Activated CD4-positive, alpha-beta T cell treated with anti-CD3 and anti-CD28 coated beads for 4 hours (primary cell): Measurements from ENCODE around the gene LGALS3.

Experiments
- DNase-seq, 2 donors: peaks; one replicate each; pipeline ENCODE4 v3.0.0-alpha.2; 2020

Gene LGALS3

GRCh38 chr14:55131370-55132137 is 2.5 kb downstream of the LGALS3 start:
- DNase-seq = no peak

DNA sequence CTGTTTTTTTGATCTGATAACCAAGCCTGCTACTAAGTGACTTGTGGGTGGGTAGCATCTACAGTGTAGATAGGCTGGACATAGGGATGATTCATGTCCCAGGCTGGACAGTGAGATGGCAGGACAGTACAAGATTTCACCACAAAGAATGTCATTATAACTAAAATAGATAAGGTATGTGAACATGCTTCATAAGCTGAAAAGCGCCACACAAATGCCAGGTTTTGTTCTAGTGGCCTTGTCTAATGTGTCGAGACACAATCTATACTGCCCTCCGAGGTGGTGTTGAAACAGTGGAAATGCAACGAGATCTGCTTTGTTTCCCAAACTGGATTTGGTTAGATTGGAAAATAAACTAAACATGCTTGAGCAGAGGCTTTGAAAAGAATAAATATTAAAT is 4.4 kb downstream of the LGALS3 start:
- DNase-seq = no peak

GRCh38 chr14:55136241-55136640 is 7.2 kb downstream of the LGALS3 start:
- no peak for DNase-seq

- no peak for DNase-seq
Measured at GRCh38 chr14:55136885-55137786, 8.1 kb downstream of the LGALS3 start.

- DNase-seq = no peak
Measured at GRCh38 chr14:55138091-55138490, 9.0 kb downstream of the LGALS3 start.

DNA sequence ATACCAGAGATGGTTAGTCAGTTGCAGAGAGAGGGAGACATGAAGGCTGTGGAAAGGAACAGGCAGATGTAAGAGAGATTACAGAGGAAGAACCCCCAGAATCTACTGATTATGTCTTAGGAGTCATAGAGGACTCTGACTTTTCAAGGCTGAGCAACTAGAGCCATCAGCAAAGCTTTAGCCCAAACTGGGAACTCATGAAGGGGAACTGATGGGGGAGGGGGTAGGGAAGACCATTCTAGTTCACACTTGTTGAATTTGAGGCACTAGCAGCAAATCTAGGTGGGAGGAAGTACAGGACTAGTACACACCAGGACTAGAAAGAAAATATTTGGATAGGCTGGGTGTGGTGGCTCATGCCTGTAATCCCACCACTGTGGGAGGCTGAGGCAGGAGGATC is 10.1 kb downstream of the LGALS3 start:
- DNase-seq = no peak

DNA sequence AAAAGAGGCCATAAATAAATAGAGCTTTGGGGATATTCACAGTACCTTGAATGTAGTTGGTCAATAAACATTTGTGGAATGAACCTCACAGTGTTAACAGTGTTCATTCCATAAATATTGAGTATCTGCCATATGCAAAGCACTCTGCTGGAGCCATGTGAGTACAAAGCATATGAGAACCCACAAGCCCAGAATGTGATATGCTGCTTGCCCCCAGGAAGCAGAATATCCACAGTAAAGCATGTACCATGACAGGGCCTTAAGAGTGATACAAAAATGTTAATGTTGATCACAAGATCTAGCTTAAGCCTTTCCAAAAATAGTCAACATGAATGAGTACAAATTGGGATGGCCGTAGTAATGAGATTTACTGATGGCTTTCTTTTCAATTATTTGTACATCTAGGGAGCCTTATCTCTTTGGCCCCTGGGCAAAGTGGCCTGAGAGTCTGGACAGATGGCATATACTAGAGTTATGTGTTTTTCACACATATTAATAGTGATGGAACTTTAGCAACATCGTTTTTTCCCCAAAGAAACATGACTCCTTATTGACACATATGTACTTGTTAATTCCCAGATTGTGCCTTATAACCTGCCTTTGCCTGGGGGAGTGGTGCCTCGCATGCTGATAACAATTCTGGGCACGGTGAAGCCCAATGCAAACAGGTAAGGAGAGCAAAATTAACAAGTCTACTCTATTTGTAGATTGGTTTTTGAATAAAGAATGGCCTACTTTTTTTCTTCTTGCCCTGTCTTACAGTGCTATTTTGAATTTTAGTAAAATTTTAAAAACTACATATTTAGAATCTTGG is 10.9 kb downstream of the LGALS3 start:
- DNase-seq = no peak

GRCh38 chr14:55141825-55142224 is 12.8 kb downstream of the LGALS3 start:
- DNase-seq = no peak

GRCh38 chr14:55142466-55142865 is 13.4 kb downstream of the LGALS3 start:
- DNase-seq = no peak

- DNase-seq = no peak
Measured at GRCh38 chr14:55146425-55146824, 17.4 kb downstream of the LGALS3 start.

- no peak for DNase-seq
Measured at GRCh38 chr14:55151601-55152000, 22.5 kb downstream of the LGALS3 start.

- no peak for DNase-seq
Measured at GRCh38 chr14:55152052-55152753, 23.2 kb downstream of the LGALS3 start.

GRCh38 chr14:55153951-55154350 is 24.9 kb downstream of the LGALS3 start:
- no peak for DNase-seq

GRCh38 chr14:55157080-55157479 is 28.0 kb downstream of the LGALS3 start:
- DNase-seq = no peak

DNA sequence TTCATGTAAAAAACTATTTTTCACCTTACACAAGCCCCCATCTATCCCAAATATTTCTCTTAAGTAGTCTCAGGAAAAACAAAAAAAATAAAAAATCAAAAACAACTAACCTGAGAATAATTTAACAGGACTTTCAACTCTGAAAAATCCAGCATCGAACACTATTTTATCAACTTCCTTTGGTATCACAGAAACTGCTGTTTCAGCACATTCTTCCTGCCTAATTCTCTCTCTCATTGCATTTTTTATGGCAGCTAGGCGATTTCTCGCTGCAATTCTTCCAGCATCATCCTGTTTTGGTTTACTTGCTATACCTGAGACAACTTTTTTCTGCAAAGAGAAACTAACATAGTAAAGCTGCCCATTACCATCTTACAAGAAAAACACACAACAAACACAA is 29.4 kb downstream of the LGALS3 start:
- DNase-seq = no peak

DNA sequence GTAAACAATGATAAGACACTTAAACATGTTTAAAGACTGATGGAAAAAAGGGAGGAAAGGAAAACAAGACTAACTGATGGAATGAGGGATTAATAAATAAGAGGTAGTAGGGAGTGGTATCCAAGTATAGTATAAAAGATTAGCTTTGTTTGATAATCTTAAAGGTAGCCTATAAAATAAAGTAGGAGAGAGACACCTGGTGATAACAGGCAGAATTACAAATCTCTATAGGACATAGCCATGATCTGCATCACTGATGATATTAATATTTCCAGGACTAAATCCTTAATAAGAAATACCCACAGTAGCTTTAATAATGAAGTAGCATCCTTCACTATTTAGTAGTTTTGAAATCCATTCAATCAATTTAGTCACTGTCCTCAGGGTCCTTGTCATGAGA is 31.9 kb downstream of the LGALS3 start:
- no peak for DNase-seq

- DNase-seq = no peak
Measured at GRCh38 chr14:55170526-55170925, 41.5 kb downstream of the LGALS3 start.

DNA sequence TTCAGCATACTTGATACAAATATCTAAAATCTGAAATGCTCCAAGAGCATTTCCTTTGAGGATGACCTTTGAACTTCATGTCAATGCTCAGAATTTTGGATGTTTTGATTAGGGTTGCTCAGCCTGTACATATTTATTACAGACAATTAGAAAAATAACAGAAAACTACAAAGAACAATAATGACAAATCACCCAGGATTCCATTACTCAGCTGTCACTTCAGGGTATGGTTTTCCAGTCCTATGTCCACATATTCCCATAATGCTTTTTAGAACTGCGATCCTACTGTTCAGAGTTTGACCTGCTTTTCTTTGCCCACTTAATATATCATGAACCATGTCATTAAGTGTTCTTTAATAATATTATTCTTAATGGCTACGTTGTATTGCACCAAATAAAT is 51.0 kb downstream of the LGALS3 start:
- DNase-seq = no peak

- DNase-seq = no peak
Measured at GRCh38 chr14:55180434-55180833, 51.4 kb downstream of the LGALS3 start.

- no peak for DNase-seq
Measured at GRCh38 chr14:55188686-55189295, 59.7 kb downstream of the LGALS3 start.

DNA sequence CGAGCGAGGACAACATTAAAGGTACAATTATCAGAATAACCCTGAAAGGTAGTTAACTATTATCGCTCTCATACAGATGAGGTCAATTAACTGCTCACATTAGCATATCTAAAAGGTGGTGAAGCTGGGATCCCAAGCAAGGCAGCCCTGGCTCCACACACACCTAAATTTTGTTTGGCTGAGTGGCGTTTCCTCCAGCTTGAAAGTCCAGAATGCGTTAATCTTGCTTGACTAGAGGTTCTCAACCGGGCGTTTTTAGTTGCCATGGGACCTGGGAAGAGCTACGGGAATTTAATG is 61.8 kb downstream of the LGALS3 start:
- DNase-seq = no peak
